ENCODE data around the gene POPDC2.

GRCh38 chr3:119620899-119621298 lies 39.5 kb downstream of the POPDC2 start:
- TF ChIP-seq CTCF (IDR thresholded peaks at IDR 0.05) (no peak), POLR2A (IDR thresholded peaks at IDR 0.05; ENCODE audit: low read depth) (no peak)
